Esophagus muscularis mucosa (tissue), 4 donors: Measurements from ENCODE around the gene NRXN2.

ENCODE experiments used
- CTCF ChIP-seq, 3 experiments: fragments of 200-600 bp in 2 of 3; fragments of 450-650 bp in 1 of 3; sonication (generic) in 2 of 3; IDR thresholded peaks; one replicate each; pipeline ENCODE4 v1.5.1; 2017 to 2019; ENCODE audit warnings: antibody characterized with exemption in 3 of 3, mild to moderate bottlenecking in 2 of 3, moderate library complexity in 1 of 3
- EP300 ChIP-seq: sonication (generic); formaldehyde crosslinking; IDR thresholded peaks from one replicate; pipeline ENCODE4 v1.6.1; 2017; ENCODE audit warnings: antibody characterized with exemption
- POLR2A ChIP-seq: fragments of 450-650 bp; IDR thresholded peaks from one replicate; pipeline ENCODE4 v1.6.1; 2017; ENCODE audit warnings: antibody characterized with exemption, moderate library complexity, mild to moderate bottlenecking, low read depth

DNA sequence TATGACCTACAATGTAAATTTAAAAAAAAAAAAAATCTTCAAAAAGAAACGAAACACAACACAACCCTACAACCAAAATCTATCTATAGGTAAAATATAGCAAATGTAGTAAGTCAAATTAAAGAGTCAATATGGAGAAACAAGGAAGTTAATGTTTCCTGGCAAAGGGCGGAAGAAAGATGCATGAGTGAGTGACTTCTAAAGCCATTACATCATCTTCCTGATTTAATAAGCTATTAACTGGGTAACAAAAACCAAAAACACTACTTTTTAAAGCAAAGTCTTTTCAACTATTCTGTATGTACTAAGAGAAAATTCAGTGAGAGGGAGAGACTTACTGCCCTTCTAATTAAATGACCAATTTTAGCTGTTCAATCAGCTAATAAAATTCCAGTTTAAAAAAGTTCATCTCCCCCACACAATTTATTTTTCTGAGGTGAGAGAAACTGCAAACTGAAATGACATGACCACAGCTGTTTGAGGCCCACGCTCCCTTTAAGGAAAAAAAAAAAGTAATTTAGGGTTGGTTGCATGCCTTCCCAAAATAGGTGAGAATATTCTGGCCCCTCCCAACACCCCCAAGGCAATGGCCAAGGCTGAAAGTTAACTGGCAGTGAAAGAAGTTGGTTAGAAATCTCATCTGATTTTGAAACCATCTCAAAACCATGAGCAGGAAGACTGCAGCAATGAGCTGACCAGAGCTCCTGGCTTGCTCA, 49.5 kb upstream of the NRXN2 start:
- TF ChIP-seq EP300 (no peak), CTCF (IDR thresholded peaks at IDR 0.05) (no peak), POLR2A (no peak)
